Femur (tissue), 1 donor: Measurements from ENCODE around the gene CUL7.
"Not testable (repeated sequence)": the region's sequence is repeated elsewhere in the genome, so short reads cannot be mapped to it uniquely, and the experiment has no call there.

ENCODE experiments used
- DNase-seq: peaks from one replicate; pipeline ENCODE4 v3.0.0-alpha.2; 2017

CUL7 gene

DNA sequence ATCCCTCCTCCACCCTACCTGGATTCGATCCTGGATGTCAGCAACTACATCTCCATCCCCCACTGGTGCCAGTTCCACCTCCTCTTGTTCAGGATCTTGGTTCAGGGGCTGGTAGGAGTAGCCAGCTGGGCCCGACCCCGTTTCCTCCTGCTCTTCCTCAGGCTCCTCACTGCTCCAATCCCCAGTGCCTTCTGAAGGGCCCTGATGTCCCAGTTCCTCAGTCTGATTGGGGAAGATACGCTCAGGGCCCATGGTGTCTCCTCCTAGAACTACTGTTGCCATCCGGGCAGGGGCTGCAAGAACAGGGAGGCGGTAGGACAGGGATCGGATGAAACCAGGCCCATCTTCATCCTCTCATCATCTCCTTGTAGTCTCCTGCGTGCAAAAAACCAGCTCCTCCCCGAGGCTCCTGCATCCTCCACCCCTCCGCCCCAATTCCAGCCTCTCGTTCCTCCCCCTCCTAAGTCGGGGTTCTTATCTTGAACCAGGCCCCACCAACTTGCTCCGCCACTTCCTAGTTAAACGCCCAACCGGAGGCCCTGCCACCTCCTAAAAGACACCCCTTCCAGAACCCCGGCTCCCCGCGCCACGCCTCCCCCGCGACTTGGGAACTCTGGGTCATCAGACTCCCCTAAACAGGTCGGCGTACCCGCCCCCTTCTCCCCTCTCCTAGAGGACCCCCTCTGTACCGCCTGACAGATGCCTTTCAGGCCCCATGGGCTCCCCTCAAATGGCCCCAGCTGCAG, 40.4 kb downstream of the CUL7 start:
- DNase-seq = no peak

DNA sequence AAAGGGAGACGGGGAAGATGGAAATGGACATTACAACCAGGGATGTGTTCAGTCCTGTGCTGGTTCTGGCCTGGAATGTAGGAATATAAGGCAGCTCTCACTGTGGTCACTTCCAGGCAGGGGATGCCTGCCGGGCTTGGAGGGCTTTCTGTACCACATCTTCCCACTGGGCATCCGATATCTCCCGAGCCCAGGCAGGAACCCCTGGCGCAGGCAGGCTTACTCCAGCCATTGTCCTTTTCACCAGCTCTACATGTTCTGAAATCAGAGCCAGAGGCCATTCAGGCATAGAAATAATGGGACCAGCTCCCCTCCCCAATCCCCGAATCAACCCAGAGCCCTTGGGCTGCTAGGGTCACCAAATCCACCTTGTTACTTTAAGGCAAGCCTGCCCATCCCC, 41.3 kb downstream of the CUL7 start:
- no peak for DNase-seq

DNA sequence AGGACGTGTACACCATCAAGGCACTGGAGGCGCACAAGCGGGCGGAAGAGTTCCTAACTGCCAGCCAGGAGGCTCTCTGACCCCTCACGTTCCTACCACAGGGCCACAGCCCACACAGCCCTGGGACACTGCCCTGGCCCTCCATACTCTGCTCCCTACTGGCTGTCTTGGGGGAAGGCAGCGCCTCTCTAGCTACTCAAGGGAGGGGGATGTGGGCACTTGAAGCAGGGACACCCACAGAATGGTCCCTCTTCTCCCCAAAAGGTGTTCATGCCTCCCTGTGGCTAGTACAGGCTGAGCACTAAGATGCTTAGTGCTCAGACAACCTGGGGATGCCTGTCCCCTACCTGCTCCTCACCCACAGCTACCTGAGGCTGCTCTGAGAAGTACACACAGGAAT, 42.4 kb downstream of the CUL7 start:
- no peak for DNase-seq

DNA sequence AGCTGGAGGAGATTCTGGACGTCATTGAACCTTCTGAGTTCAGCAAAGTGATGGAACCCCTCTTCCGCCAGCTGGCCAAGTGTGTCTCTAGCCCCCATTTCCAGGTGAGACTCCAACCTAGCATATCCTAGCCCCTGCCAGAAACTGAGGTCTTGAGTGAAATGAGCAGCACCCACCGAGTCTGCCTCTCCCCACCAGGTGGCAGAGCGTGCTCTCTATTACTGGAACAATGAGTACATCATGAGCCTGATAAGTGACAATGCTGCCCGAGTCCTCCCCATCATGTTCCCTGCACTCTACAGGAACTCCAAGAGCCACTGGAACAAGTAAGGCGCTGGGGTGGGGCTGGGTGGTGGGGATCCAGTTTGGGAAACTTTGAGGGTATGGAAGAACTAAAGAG, 44.5 kb downstream of the CUL7 start:
- DNase-seq = peak; percentile 59

DNA sequence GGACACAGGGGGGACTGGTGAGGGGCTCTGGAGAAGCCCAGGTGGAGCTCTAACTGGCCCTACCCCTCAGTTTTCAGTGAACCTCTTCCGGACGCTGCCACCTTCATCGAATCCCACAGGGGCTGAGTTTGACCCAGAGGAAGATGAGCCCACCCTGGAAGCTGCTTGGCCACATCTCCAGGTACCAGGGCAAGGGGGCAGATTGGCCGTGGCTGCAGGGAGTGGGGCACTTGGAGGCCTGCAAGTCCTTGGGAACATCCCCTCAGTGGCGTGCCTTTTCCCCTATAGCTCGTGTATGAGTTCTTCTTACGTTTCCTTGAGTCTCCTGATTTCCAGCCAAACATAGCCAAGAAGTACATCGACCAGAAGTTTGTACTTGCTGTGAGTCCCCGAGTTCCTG, 46.5 kb downstream of the CUL7 start:
- no peak for DNase-seq

DNA sequence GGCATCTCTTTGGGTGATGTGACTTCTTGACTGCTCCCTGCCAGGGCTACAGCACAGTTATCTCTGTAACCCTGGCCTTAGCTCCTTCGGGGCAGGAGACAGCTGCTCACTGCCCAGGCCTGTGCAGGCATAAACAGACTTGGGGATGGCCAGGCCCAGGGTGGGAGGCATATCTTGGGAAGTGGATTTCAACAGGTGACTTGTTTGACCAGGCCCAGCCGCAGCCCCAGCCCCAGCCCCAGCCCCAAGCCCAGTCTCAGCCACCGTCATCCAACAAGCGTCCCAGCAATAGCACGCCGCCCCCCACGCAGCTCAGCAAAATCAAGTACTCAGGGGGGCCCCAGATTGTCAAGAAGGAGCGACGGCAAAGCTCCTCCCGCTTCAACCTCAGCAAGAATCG, 47.4 kb downstream of the CUL7 start:
- DNase-seq = no peak

DNA sequence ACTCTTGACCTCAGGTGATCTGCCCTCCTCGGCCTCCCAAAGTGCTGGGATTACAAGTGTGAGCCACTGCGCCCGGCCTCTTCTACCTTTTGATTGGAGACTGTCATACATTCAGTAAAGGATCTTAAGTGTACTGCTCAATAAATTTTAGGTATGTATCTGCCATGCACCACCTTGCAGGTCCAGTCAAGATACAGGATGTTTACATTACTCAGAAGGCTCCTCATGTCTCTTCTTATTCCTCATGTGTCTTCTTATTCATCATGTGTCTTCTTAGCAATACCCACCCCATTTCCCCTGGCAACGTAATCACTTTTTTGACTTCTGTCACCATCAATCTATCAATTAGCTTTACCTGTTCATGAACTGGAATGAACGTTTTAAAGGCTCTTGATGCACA, 47.8 kb downstream of the CUL7 start:
- no peak for DNase-seq

DNA sequence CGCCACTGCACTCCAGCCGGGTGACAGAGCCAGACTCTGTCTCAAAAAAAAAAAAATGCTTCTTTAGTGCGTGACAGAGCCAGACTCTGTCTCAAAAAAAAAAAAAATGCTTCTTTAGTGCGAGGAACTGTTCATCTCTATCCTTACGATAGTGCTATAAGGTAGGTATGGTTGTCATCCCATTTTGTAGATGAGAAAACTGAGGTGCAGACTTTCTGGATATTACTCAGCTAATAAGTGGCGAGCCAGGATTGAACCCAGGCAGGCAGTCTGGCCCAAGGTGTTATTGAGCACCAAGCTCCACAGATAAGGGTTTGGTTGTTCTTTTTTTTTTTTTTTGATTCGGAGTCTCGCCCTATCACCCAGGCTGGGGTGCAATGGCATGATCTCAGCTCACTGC, 51.8 kb downstream of the CUL7 start:
- no peak for DNase-seq

DNA sequence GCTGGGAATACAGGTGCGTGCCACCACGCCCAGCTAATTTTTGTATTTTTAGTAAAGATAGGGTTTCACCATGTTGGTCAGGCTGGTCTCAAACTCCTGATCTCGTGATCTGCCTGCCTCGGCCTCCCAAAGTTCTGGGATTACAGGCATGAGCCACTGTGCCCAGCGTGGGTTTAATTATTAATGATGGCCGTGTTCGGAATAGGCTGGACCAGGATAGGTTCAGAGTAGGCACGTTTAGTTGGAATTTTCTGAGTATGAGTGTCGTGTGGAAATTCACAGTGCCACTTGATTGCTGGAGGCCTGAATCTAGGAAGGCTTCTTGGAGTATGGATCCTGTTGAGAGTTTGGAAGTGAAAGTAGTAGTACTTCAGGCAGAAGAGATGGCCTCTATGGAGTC, 55.4 kb downstream of the CUL7 start:
- not testable (repeated sequence) for DNase-seq

DNA sequence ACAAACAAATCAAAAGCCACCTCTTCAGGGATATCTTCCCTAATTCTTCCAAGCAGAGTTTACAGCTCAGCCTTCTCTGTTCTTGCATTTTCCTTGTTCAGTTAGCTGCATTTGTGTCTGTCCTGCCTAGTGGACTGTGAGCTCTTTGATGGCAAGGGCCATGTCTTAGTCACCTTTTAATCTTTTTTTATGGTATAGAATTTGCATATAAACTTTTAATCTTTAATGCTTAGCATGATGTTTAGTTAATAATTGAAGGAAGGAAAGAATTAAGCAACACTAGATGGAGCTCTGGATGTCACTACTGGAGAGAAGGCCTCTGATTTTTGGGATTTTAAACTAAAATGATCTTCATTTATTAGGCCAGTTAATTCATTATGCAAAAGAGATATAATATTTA, 57.1 kb downstream of the CUL7 start:
- no peak for DNase-seq

DNA sequence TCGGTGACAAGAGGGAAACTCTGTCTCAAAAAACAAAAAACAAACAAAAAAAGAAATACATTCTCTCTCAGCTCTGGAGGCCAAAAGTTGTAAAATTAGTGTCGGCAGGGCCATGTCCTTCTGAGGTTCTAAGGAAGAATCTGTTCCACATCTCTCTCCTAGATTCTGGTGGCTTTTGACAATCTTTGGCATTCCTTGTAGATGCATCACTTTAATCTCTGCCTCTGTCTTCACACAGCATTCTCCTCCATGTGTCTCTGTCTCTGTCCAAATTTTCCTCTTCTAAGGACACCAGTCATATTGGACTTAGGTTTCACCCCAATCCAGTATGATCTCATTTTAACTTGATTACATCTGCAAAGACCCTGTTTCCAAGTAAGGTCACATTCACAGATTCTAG, 60.2 kb downstream of the CUL7 start:
- no peak for DNase-seq

DNA sequence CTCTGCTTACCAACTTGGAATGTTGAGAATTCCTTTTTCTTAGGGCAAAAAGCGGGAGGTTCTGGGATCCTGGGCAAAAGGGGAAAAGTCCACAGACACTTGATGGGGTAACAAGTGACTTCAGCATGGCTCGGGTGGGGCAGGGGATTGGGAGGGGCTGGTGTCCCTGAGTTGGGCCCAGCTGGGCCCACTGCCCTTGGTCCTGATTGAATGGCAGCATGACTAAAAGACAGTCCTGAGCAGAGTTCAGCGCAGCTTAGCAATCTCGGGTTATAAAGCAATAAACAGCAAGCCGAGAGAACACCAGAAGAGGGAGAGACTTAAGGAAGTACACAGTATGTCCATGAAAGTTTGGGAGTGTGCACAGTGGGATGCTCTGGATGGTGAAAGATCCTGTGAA, 63.7 kb downstream of the CUL7 start:
- DNase-seq = no peak

DNA sequence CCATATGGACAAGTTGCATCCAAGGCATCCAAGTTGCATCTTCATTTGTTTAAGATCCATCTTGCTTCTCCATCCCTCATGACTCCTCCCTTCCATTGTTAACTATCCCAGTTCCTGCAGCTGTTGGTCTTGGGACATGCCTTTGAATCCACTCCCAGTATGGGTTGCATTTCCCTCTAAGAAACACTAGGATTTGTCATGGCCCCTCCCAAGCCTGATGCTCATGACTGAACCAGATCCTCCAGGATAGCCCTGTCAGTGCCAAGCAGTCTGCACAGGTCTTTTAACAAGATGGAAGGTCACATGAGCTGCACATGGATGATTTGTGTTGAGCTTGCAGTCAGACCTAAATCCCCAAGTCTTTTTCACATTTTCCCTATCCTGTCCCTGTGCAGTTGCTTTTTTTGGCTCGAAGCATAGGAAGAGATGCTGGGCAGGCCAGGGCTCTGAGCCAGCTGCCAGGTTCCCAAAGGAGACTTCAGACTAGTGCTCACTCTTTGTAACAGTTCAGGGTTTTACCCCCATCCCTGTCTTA, 65.1 kb downstream of the CUL7 start:
- no peak for DNase-seq
